Left hindlimb (tissue), 1 donor: ENCODE data around the gene IGSF9B.
"Not testable (repeated sequence)": the region's sequence is repeated elsewhere in the genome, so short reads cannot be mapped to it uniquely, and the experiment has no call there.

Source experiments
- DNase-seq: peaks from one replicate; pipeline ENCODE4 v3.0.0-alpha.2; 2018

The IGSF9B gene

GRCh38 chr11:133956650-133957633 lies at the start of gene IGSF9B:
TSS of gene IGSF9B (minus strand) at chr11:133956968. CDS start at chr11:133956754, 214 bp downstream.
- DNase-seq: peak; percentile 88

DNA sequence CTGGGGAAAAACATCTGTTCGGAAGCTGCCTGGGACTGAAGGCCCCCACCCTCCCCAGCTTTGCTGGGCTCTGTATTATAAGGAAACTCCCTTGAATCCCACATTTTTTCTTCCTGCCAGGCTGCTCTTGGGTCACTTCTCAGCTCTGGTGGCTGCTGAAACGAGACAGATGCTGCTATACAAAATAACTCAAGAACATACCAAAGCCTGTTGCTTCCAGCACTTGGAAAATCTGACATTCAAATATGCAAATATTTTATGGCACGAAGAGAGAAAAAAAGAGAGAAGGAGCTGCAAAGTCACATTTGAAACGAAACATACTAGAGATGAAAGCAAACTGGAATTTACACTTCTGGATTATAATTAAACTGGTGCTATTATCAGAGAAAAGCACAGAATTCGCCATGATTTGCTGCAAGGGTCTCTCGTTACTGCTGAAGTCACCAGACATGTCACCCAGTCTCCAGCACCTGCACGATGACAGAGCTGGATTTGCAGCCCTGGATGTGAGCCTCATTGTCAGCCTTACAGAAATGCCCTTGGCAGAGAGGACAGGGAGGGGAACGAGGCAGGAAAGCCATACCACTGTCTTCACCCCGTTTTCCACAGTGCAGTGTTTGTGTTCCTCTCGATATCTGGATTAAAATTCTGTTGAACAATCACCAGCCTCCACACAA lies 47.9 kb upstream of the IGSF9B start:
- DNase-seq: no peak

- no peak for DNase-seq
Measured at GRCh38 chr11:134003792-134004495, 47.2 kb upstream of the IGSF9B start.

DNA sequence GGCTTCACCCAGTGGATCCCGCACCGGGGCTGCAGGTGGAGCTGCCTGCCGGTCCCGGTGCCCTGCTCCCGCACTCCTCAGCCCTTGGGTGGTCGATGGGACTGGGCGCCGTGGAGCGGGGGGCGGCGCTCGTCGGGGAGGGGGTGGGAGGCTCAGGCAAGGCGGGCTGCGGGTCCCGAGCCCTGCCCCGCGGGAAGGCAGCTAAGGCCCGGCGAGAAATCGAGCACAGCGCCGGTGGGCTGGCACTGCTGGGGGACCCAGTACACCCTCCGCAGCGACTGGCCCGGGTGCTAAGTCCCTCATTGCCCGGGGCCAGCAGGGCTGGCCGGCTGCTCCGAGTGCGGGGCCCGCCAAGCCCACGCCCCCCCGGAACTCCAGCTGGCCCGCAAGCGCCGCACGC lies 46.1 kb upstream of the IGSF9B start:
- not testable (repeated sequence) for DNase-seq

DNA sequence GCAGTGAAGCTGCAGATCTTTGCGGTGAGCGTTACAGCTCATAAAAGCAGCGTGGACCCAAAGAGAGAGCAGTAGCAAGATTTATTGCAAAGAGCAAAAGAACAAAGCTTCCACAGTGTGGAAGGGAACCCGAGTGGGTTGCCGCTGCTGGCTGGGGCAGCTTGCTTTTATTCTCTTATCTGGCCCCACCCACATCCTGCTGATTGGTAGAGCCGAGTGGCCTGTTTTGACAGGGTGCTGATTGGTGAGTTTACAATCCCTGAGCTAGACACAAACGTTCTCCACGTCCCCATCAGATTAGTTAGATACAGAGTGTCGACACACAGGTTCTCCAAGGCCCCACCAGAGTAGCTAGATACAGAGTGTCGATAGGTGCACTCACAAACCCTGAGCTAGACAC lies 45.6 kb upstream of the IGSF9B start:
- not testable (repeated sequence) for DNase-seq

- DNase-seq: no peak
Measured at GRCh38 chr11:134001596-134001995, 44.8 kb upstream of the IGSF9B start.

DNA sequence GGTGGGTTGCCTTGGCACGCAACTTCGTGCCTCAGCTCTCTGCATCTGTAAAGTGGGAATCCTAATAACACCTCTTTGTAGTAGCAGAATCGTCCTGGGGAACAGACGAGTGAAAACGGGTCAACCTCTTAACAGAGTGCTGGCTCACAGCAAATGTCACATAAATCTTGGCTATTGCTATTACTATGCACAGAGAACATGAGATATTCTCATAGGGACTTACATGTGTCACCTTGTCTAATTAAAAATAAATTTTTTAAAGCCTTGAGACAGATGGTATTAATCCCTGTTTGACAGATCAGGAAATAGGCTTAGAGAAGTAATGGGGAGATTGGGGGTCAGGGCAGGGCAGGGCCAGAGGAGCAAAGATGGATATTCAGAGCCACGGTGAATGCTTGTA lies 44.3 kb upstream of the IGSF9B start:
- DNase-seq: no peak

DNA sequence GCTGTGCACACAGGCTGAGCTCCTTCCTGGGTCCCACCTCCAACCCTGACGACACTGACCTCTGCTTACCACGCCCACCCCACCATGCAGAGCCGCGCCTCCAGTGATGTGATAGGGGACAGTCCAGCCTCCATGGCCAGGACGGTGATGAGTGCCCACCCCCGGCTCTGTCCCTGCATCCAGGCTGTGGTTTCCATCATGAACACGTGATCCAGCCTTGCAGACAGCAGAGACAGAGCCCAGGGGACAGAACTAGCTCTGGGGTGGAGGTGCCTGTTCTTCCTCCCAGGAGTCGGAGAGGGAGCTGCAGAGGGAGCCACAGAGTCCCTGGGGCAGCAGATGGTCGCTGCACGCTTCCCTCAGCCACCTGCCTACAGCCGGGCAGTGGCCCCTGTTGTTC lies 42.6 kb upstream of the IGSF9B start:
- DNase-seq: no peak

DNA sequence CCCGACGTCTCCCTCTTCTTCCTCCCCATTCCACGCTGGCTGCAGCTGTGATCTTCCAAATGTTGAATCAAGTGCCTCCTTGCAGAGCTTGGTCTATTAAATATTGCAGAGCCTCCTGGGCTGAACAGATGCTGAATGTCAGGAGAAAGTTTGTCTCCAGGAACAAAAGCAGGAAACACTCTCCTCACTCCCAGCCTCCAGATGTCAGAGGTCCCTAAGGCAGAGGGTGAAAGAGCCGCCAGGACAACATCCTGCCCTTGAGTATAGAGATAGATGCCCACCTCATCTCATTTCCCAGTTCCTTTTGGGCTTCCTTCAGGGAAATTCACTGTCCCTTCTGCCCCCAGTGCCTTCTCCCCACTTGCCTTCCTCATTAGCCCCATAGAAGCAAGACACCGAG lies 40.8 kb upstream of the IGSF9B start:
- no peak for DNase-seq

DNA sequence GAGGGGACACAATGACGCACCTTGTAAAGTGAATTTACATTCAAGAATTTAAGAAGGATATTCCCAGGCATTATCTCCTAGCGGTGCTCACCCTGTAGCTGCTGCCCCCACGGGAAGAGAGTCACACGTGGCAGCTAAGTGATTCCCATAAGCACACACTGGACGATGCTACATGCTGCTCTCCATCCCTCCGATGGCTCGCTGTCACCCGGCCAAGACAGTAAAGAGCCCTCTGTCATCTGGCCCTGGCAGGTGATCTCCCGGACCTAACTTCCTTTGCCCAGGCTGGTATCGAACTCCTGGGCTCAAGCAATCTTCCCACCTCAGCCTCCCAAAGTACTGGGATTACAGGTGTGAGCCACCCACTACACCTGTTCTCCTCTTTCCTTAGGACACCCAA lies 39.9 kb upstream of the IGSF9B start:
- no peak for DNase-seq

- no peak for DNase-seq
Measured at GRCh38 chr11:133995066-133995465, 38.3 kb upstream of the IGSF9B start.

- no peak for DNase-seq
Measured at GRCh38 chr11:133993921-133994320, 37.2 kb upstream of the IGSF9B start.

- no peak for DNase-seq
Measured at GRCh38 chr11:133993107-133993506, 36.3 kb upstream of the IGSF9B start.

- DNase-seq: no peak
Measured at GRCh38 chr11:133992121-133992520, 35.4 kb upstream of the IGSF9B start.

DNA sequence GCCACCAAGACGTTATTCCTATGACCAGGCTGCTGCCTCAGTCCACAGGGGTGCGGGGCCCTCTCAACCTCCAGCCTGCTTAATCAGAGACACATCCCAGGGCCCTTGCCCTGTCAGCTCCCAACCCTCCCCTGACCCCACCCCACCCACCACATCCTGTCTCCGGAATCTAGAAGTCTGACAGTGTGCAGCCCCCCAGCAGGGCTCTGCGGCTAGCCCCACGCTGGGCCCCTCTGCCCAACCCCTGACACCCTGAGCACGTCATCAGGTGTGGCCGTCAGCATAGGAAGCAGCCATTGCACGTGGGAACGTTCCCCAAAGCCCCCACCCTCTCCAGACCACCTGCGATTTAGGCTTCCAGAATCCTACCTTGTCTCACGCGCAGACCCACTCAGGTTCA lies 34.3 kb upstream of the IGSF9B start:
- no peak for DNase-seq

GRCh38 chr11:133990501-133990900 lies 33.7 kb upstream of the IGSF9B start:
- DNase-seq: no peak

DNA sequence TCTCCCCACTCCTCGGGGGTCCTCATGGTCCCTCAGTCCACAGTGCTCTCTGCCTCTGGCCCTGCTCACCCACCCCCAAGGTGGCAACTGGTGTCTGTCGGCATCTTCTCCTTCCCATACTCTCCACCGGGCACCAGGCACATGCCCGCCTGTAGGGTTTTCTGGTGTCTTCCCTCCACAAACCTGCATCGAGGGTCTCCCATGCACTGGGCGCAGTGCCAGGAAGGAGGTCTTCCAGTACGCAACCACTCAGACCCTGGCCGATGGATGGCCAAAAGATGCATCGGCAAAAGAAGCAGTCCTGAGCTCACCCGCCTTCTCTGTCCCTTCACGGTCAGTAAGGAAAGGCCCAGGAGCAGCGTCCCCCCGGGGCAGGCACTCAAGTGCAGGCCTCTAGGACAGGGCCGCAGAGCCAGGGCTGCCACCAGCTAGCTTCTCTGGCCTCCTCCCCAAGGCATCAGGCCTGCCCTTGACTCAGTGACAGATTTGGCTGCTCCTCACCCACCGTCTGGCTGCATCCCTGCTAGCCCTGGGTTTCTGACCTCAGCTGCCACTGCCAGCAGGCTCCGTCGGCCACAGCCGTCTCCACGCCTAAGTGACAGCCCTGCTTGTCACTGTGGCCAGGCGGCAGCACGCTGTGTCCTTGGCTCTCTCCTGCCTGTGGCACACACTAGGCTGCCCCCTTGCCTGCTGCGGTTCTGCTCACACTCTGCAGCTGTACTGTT lies 32.1 kb upstream of the IGSF9B start:
- DNase-seq: no peak

- DNase-seq: no peak
Measured at GRCh38 chr11:133987171-133987570, 30.4 kb upstream of the IGSF9B start.

GRCh38 chr11:133985981-133986944 lies 29.5 kb upstream of the IGSF9B start:
- no peak for DNase-seq

GRCh38 chr11:133984828-133985227 lies 28.1 kb upstream of the IGSF9B start:
- DNase-seq: no peak

- DNase-seq: no peak
Measured at GRCh38 chr11:133983660-133984316, 27.0 kb upstream of the IGSF9B start.
